Smooth muscle cell (in vitro differentiated cells): ENCODE results near the gene POLA1. TPM values are rescaled to one million over a fixed set of nuclear protein-coding genes. Genes with fewer than 3 reads are reported as not detected.
"Not testable (repeated sequence)": the region's sequence is repeated elsewhere in the genome, so short reads cannot be mapped to it uniquely, and the experiment has no call there.

Source experiments
- DNase-seq: peaks from one replicate; lab custom pipeline; 2025; ENCODE audit not compliant: unreplicated experiment; lab: John Stamatoyannopoulos, UW
- H2AFZ ChIP-seq: fragments of 200-600 bp; sonication (generic); 2 replicates; pipeline ENCODE4 v1.6.0; 2016; ENCODE audit warnings: antibody characterized with exemption, low read depth, mild to moderate bottlenecking
- H3F3A ChIP-seq: fragments of 200-600 bp; sonication (generic); 2 replicates; pipeline ENCODE4 v1.6.0; 2017; ENCODE audit warnings: antibody characterized with exemption, low read depth
- H3K27ac ChIP-seq: fragments of 200-600 bp; sonication (generic); 2 replicates; pipeline ENCODE4 v1.5.1; 2016; ENCODE audit warnings: low read depth, mild to moderate bottlenecking
- H3K27me3 ChIP-seq: fragments of 200-600 bp; sonication (generic); 2 replicates; pipeline ENCODE4 v1.6.1; 2016; ENCODE audit warnings: low read depth, mild to moderate bottlenecking
- H3K36me3 ChIP-seq: fragments of 200-600 bp; sonication (generic); 2 replicates; pipeline ENCODE4 v1.5.1; 2016; ENCODE audit warnings: low read depth
- H3K4me1 ChIP-seq: fragments of 200-600 bp; sonication (generic); 2 replicates; pipeline ENCODE4 v1.5.1; 2016; ENCODE audit warnings: low read depth
- H3K4me2 ChIP-seq: fragments of 200-600 bp; sonication (generic); 2 replicates; pipeline ENCODE4 v1.6.0; 2016; ENCODE audit warnings: mild to moderate bottlenecking
- H3K4me3 ChIP-seq: fragments of 200-600 bp; sonication (generic); 2 replicates; pipeline ENCODE4 v1.5.1; 2016; ENCODE audit warnings: mild to moderate bottlenecking
- H3K79me2 ChIP-seq: fragments of 200-600 bp; sonication (generic); 2 replicates; pipeline ENCODE4 v1.6.0; 2016; ENCODE audit warnings: low read depth, mild to moderate bottlenecking
- H3K9ac ChIP-seq: fragments of 200-600 bp; sonication (generic); 2 replicates; pipeline ENCODE4 v1.6.0; 2016; ENCODE audit warnings: low read depth
- H3K9me3 ChIP-seq: fragments of 200-600 bp; sonication (generic); replicated peaks from 2 replicates; pipeline ENCODE4 v1.5.1; 2016; ENCODE audit warnings: low read depth
- H4K20me1 ChIP-seq: fragments of 200-600 bp; sonication (generic); 2 replicates; pipeline ENCODE4 v1.6.0; 2016; ENCODE audit warnings: low read depth
- WGBS: methylation state at CpG from one replicate; pipeline ENCODE4 v1.1.7; 2016; ENCODE audit warnings: low lambda C conversion rate; 5-methylcytosine and 5-hydroxymethylcytosine counted together
- polyA plus RNA-seq: library from polyadenylated mRNA; unstranded; fragments of >200 nt; fragmentation: Nextera tagmentation; extraction: Ambion mirVana; gene quantifications from 2 replicates; pipeline ENCODE4 v1.2.1, GENCODE V29; 2016
- total RNA-seq: library from RNA; depleted of rRNA; stranded (reverse); fragments of >200 nt; gene quantifications from 2 replicates; pipeline ENCODE4 v1.2.3, GENCODE V29; 2014
- TF ChIP-seq, protein P1 (sequence below): fragments of 200-600 bp; sonication (generic); IDR thresholded peaks from 2 replicates; pipeline ENCODE4 v1.5.1; 2017; ENCODE audit warnings: borderline replicate concordance, mild to moderate bottlenecking, antibody characterized with exemption; ENCODE audit not compliant: insufficient read depth, poor library complexity, severe bottlenecking

The POLA1 gene
- total and polyA plus RNA-seq, 2 experiments from 2014 or later: 5.4 to 11.7 TPM

- no peak for DNase-seq
- Histone ChIP-seq H3K36me3 (no peaks in the 10 kb centered on the region), H3K9me3 (no peaks in the 10 kb centered on the region), H3K27me3 (no peaks in the 10 kb centered on the region), H3K79me2 (peaks cover 3% of the 10 kb centered on the region), H3K9ac (no peak overlapping the region), H2AFZ (no peak overlapping the region), H3K4me3 (no peak overlapping the region), H3K4me1 (no peaks in the 10 kb centered on the region), H4K20me1 (no peaks in the 10 kb centered on the region), H3K27ac (no peak overlapping the region), H3K4me2 (no peak overlapping the region), H3F3A (no peaks in the 10 kb centered on the region)
- TF ChIP-seq, protein P1, sequence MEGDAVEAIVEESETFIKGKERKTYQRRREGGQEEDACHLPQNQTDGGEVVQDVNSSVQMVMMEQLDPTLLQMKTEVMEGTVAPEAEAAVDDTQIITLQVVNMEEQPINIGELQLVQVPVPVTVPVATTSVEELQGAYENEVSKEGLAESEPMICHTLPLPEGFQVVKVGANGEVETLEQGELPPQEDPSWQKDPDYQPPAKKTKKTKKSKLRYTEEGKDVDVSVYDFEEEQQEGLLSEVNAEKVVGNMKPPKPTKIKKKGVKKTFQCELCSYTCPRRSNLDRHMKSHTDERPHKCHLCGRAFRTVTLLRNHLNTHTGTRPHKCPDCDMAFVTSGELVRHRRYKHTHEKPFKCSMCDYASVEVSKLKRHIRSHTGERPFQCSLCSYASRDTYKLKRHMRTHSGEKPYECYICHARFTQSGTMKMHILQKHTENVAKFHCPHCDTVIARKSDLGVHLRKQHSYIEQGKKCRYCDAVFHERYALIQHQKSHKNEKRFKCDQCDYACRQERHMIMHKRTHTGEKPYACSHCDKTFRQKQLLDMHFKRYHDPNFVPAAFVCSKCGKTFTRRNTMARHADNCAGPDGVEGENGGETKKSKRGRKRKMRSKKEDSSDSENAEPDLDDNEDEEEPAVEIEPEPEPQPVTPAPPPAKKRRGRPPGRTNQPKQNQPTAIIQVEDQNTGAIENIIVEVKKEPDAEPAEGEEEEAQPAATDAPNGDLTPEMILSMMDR: no peak
Observed at GRCh38 chrX:24796204-24796603, 102.5 kb downstream of the POLA1 start.

- TF ChIP-seq, protein P1: no peak
Observed at GRCh38 chrX:24799078-24799477, 105.4 kb downstream of the POLA1 start.

DNA sequence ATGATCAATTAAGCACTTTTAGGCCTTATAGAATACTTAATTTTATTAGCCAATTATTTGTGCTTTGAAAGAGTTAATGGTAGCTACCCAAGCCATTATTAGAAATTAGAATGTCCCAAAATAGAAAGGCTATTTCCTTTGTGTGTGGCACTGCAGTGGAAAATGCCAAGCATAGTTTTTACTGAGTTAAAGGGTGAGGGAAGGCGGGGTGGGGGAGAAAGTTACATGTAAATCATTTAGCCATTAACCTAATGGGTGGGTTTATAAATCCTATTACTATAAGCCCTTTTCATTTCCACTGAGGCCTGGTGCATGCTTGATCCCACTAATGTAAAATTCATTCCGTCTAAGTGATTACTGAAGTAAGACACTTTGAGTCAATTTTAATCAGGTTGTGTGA is 105.8 kb downstream of the POLA1 start:
- H3K36me3 ChIP-seq: no peaks in the 10 kb centered on the region
- no peaks in the 10 kb centered on the region for H3K4me1 ChIP-seq
- no peak overlapping the region for H3K4me3 ChIP-seq
- no peaks in the 10 kb centered on the region for H3K9me3 ChIP-seq
- no peak overlapping the region for H2AFZ ChIP-seq
- no peaks in the 10 kb centered on the region for H3F3A ChIP-seq
- 95% methylated on average over 2 of the region's 2 CpGs for WGBS
- no peak for DNase-seq
- TF ChIP-seq, protein P1: no peak
- no peak overlapping the region for H3K9ac ChIP-seq
- no peak overlapping the region for H3K27ac ChIP-seq
- no peaks in the 10 kb centered on the region for H4K20me1 ChIP-seq
- H3K79me2 ChIP-seq: peaks cover 3% of the 10 kb centered on the region
- no peaks in the 10 kb centered on the region for H3K27me3 ChIP-seq
- no peak overlapping the region for H3K4me2 ChIP-seq

More at GRCh38 chrX:24799078-24799477, 105.4 kb downstream of the POLA1 start:
- H2AFZ ChIP-seq: no peak overlapping the region
- DNase-seq: no peak
- H3K36me3 ChIP-seq: no peaks in the 10 kb centered on the region
- peaks cover 3% of the 10 kb centered on the region for H3K79me2 ChIP-seq
- H4K20me1 ChIP-seq: no peaks in the 10 kb centered on the region
- H3K4me1 ChIP-seq: no peaks in the 10 kb centered on the region
- no peak overlapping the region for H3K4me3 ChIP-seq
- H3K9me3 ChIP-seq: no peaks in the 10 kb centered on the region
- H3K27me3 ChIP-seq: no peaks in the 10 kb centered on the region
- WGBS: 94% methylated on average over 4 of the region's 4 CpGs
- H3K9ac ChIP-seq: no peak overlapping the region
- no peaks in the 10 kb centered on the region for H3F3A ChIP-seq
- H3K4me2 ChIP-seq: no peak overlapping the region
- no peak overlapping the region for H3K27ac ChIP-seq

GRCh38 chrX:24805201-24805600 is 111.5 kb downstream of the POLA1 start:
- TF ChIP-seq, protein P1: no peak
- no peaks in the 10 kb centered on the region for H4K20me1 ChIP-seq
- no peak overlapping the region for H3K9ac ChIP-seq
- no peak overlapping the region for H3K4me3 ChIP-seq
- no peak for DNase-seq
- no peaks in the 10 kb centered on the region for H3K79me2 ChIP-seq
- H3K9me3 ChIP-seq: no peaks in the 10 kb centered on the region
- 94% methylated on average over 7 of the region's 7 CpGs for WGBS
- H3F3A ChIP-seq: no peaks in the 10 kb centered on the region
- H3K36me3 ChIP-seq: no peaks in the 10 kb centered on the region
- no peak overlapping the region for H3K27ac ChIP-seq
- H3K27me3 ChIP-seq: no peaks in the 10 kb centered on the region
- no peak overlapping the region for H3K4me2 ChIP-seq
- H2AFZ ChIP-seq: no peak overlapping the region
- no peaks in the 10 kb centered on the region for H3K4me1 ChIP-seq

- not testable (repeated sequence) for H2AFZ ChIP-seq, H3K4me2 ChIP-seq, H3K27me3 ChIP-seq, H4K20me1 ChIP-seq, H3K27ac ChIP-seq, H3K9ac ChIP-seq, DNase-seq, H3K9me3 ChIP-seq, H3F3A ChIP-seq, H3K79me2 ChIP-seq, H3K4me3 ChIP-seq, H3K36me3 ChIP-seq, H3K4me1 ChIP-seq
- WGBS: 96% methylated on average over 2 of the region's 2 CpGs
Observed at GRCh38 chrX:24819807-24820206, 126.1 kb downstream of the POLA1 start.
